ENCODE measurements around the gene NPBWR2.
A peak's percentile ranks its signal among the peaks of the same experiment; 100 is the strongest.

NPBWR2 gene

GRCh38 chr20:64116541-64117431 lies 9.4 kb upstream of the NPBWR2 start:
- no peak for DNase-seq

GRCh38 chr20:64116016-64116415 lies 8.7 kb upstream of the NPBWR2 start:
- no peak for DNase-seq

GRCh38 chr20:64115171-64115911 lies 8.0 kb upstream of the NPBWR2 start:
- DNase-seq: peak; percentile 53

- no peak for DNase-seq
Measured at GRCh38 chr20:64114356-64114971, 7.1 kb upstream of the NPBWR2 start.

- DNase-seq: no peak
Measured at GRCh38 chr20:64113796-64114355, 6.5 kb upstream of the NPBWR2 start.

- no peak for DNase-seq
Measured at GRCh38 chr20:64113444-64113775, 6.0 kb upstream of the NPBWR2 start.

GRCh38 chr20:64112691-64113443 lies 5.5 kb upstream of the NPBWR2 start:
- no peak for DNase-seq

GRCh38 chr20:64111841-64112641 lies 4.7 kb upstream of the NPBWR2 start:
- DNase-seq: no peak

- DNase-seq: no peak
Measured at GRCh38 chr20:64110411-64111068, 3.2 kb upstream of the NPBWR2 start.

- DNase-seq: no peak
Measured at GRCh38 chr20:64109831-64110391, 2.5 kb upstream of the NPBWR2 start.

GRCh38 chr20:64108731-64109681 lies 1.6 kb upstream of the NPBWR2 start:
- DNase-seq: no peak

- no peak for DNase-seq
Measured at GRCh38 chr20:64107736-64108457, 532 bp upstream of the NPBWR2 start.

- no peak for DNase-seq
Measured at GRCh38 chr20:64106435-64106961, 867 bp downstream of the NPBWR2 start.

- DNase-seq: no peak
Measured at GRCh38 chr20:64105846-64106434, 1.4 kb downstream of the NPBWR2 start.

- DNase-seq: no peak
Measured at GRCh38 chr20:64104667-64105451, 2.5 kb downstream of the NPBWR2 start.

- no peak for DNase-seq
Measured at GRCh38 chr20:64103871-64104666, 3.3 kb downstream of the NPBWR2 start.

Data from NCI-H1417 treated with DMSO at 0.1 percent for 48 hours (cell line).